ENCODE measurements around the gene OSBPL5. TPM values are rescaled to one million over a fixed set of nuclear protein-coding genes. Genes with fewer than 3 reads are reported as not detected.

Gene OSBPL5
- total and polyA plus RNA-seq, 2 of the 4 experiments (the other 2 are of a cell fraction) = 14.9 to 22.3 TPM

- no peak overlapping the region for H4K91ac ChIP-seq (ENCODE audit: insufficient read depth, low read depth, low read length)
- WGBS, 2 experiments (ENCODE audit: extremely low coverage in 2 of 2, insufficient read length in 1 of 2) = 100% methylated on average over 1 of the region's 4 CpGs; no CpG with 5 or more reads in 1 of the 2 experiments
- no peak overlapping the region for H3K27ac ChIP-seq (ENCODE audit: insufficient read depth, low read length)
- CTCF ChIA-PET = no interaction called here
- no peak overlapping the region for H2BK20ac ChIP-seq (ENCODE audit: low read depth, low read length)
- no peak overlapping the region for H4K5ac ChIP-seq (ENCODE audit: low read depth, low read length)
- peaks cover 10 to 92% of the 10 kb centered on the region in 2 experiments; a peak in 3 of 4 replicates for H3K79me1 ChIP-seq (ENCODE audit: low read depth in 1 of 2, low read length in 2 of 2)
- H3K4ac ChIP-seq (ENCODE audit: low read depth, low read length) = no peak overlapping the region
- H2AK9ac ChIP-seq (replicated peaks; ENCODE audit: low read depth, low read length, poor library complexity) = no peak overlapping the region
- ATAC-seq (ENCODE audit: low read depth) (no peak), DNase-seq (no peak)
- H3K4me2 ChIP-seq (ENCODE audit: low read depth, low read length) = no peak overlapping the region
- H2AK5ac ChIP-seq (ENCODE audit: low read depth, low read length) = no peak overlapping the region
- POLR2A ChIA-PET (ENCODE audit: unreplicated experiment) = no interaction called here
- BruUV-seq (replicated peaks) = no TSS peak
- TF ChIP-seq MAZ (IDR thresholded peaks at IDR 0.05; ENCODE audit: borderline replicate concordance, low read depth, low read length) = no peak
- no peak for TF ChIP-seq CEBPB (IDR thresholded peaks at IDR 0.05; ENCODE audit: low read depth, low read length)
- TF ChIP-seq USF2 (IDR thresholded peaks at IDR 0.05; ENCODE audit: low read depth, low read length) = no peak
- no peak for TF ChIP-seq ELK1 (IDR thresholded peaks at IDR 0.05; ENCODE audit: borderline replicate concordance, low read depth, low read length)
- no peak for TF ChIP-seq RAD21 (IDR thresholded peaks at IDR 0.05; ENCODE audit: low read length)
- TF ChIP-seq SMC3 (IDR thresholded peaks at IDR 0.05; ENCODE audit: low read depth, low read length) = no peak
- TF ChIP-seq RFX5 (IDR thresholded peaks at IDR 0.05; ENCODE audit: low read depth, low read length) = no peak
- TF ChIP-seq CHD1 (IDR thresholded peaks at IDR 0.05; ENCODE audit: low read depth, low read length) = no peak
- TF ChIP-seq RCOR1 (IDR thresholded peaks at IDR 0.05; ENCODE audit: insufficient replicate concordance, low read length) = no peak
- no peak for TF ChIP-seq MXI1 (IDR thresholded peaks at IDR 0.05; ENCODE audit: borderline replicate concordance, low read depth, low read length)
- TF ChIP-seq POLR2A (IDR thresholded peaks at IDR 0.05; ENCODE audit: low read depth, low read length) = no peak
- no peak for TF ChIP-seq FOS (IDR thresholded peaks at IDR 0.05; ENCODE audit: low read depth, low read length)
- no peak overlapping the region for H3K23ac ChIP-seq (ENCODE audit: low read depth, low read length)
- H2BK5ac ChIP-seq (ENCODE audit: low read depth, low read length, poor library complexity, severe bottlenecking) = no peak overlapping the region
- peaks cover 7% of the 10 kb centered on the region; the same call in 1 of the 2 replicates for H3K36me3 ChIP-seq (ENCODE audit: control insufficient read depth, insufficient read depth, low read length)
- no peak overlapping the region for H2AFZ ChIP-seq (replicated peaks; ENCODE audit: low read length, poor library complexity)
- H3K9ac ChIP-seq (ENCODE audit: low read depth, low read length) = no peak overlapping the region
- dilution Hi-C loops (cut with HindIII; ENCODE audit: low sequenced_read_pairs, unreplicated experiment) = no loop called here
- H3K9me1 ChIP-seq (ENCODE audit: insufficient read depth, low read length) = peaks cover 3% of the 10 kb centered on the region; the same call in 1 of the 2 replicates
- no peak overlapping the region for H3K14ac ChIP-seq (replicated peaks; ENCODE audit: low read depth, low read length)
- no peak overlapping the region for H3K18ac ChIP-seq (ENCODE audit: low read depth, low read length)
- H3K27me3 ChIP-seq (ENCODE audit: control insufficient read depth, insufficient read depth, low read length) = no peaks in the 10 kb centered on the region
- no peak overlapping the region for H3K56ac ChIP-seq (ENCODE audit: extremely low read depth, insufficient read depth, low read length)
- H2BK120ac ChIP-seq (ENCODE audit: low read depth, low read length) = no peak overlapping the region
- H3K4me3 ChIP-seq (ENCODE audit: insufficient read depth, low read depth, low read length) = no peak overlapping the region
- in situ Hi-C loops (cut with MboI; ENCODE audit: low sequenced_read_pairs) = no loop called here
- intact Hi-C loops (cut with micrococcal nuclease) = no loop called here
- H3K9me3 ChIP-seq (ENCODE audit: control insufficient read depth, insufficient read depth, low read length) = no peaks in the 10 kb centered on the region
- no peak overlapping the region for H2BK15ac ChIP-seq (ENCODE audit: low read depth, low read length)
- peaks cover 2% of the 10 kb centered on the region; the same call in 1 of the 2 replicates for H3K4me1 ChIP-seq (ENCODE audit: control insufficient read depth, insufficient read depth, low read length)
- peaks cover 95% of the 10 kb centered on the region for H4K20me1 ChIP-seq (ENCODE audit: insufficient read depth, low read length)
- H4K8ac ChIP-seq (ENCODE audit: low read depth in 2 of 2, low read length in 2 of 2) = no peak overlapping the region
These were observed 24.9 kb downstream of the OSBPL5 start for GRCh38 chr11:3140291-3140603.

All from IMR-90 (cell line).